Hepatocyte (in vitro differentiated cells): ENCODE results near the gene SDSL. TPM values are rescaled to one million over a fixed set of nuclear protein-coding genes. Genes with fewer than 3 reads are reported as not detected.

Experiments
- DNase-seq: peaks from one replicate; pipeline ENCODE4 v3.0.0-alpha.2; 2016; ENCODE audit warnings: low spot score
- H2AFZ ChIP-seq: fragments of 200-600 bp; sonication (generic); 2 replicates; pipeline ENCODE4 v1.6.0; 2016; ENCODE audit warnings: antibody characterized with exemption, mild to moderate bottlenecking
- H3K27ac ChIP-seq: fragments of 200-600 bp; sonication (generic); 2 replicates; pipeline ENCODE4 v1.5.1; 2016; ENCODE audit warnings: mild to moderate bottlenecking
- H3K27me3 ChIP-seq: fragments of 200-600 bp; sonication (generic); 2 replicates; pipeline ENCODE4 v1.6.1; 2016
- H3K36me3 ChIP-seq: fragments of 200-600 bp; sonication (generic); replicated peaks from 2 replicates; pipeline ENCODE4 v1.5.1; 2016; ENCODE audit warnings: low read depth; ENCODE audit not compliant: insufficient read depth
- H3K4me1 ChIP-seq: fragments of 200-600 bp; sonication (generic); 2 replicates; pipeline ENCODE4 v1.5.1; 2016; ENCODE audit warnings: mild to moderate bottlenecking, moderate library complexity; ENCODE audit not compliant: insufficient read depth
- H3K4me2 ChIP-seq: fragments of 200-600 bp; sonication (generic); 2 replicates; pipeline ENCODE4 v1.6.0; 2016
- H3K4me3 ChIP-seq: fragments of 200-600 bp; sonication (generic); 2 replicates; pipeline ENCODE4 v1.5.1; 2016; ENCODE audit warnings: mild to moderate bottlenecking
- H3K79me2 ChIP-seq: fragments of 200-600 bp; sonication (generic); 2 replicates; pipeline ENCODE4 v1.6.0; 2017; ENCODE audit warnings: mild to moderate bottlenecking
- H3K9me2 ChIP-seq: fragments of 200-600 bp; sonication (generic); replicated peaks from 2 replicates; pipeline ENCODE4 v1.6.0; 2017; ENCODE audit warnings: mild to moderate bottlenecking; ENCODE audit not compliant: insufficient read depth
- H3K9me3 ChIP-seq: fragments of 200-600 bp; sonication (generic); 2 replicates; pipeline ENCODE4 v1.5.1; 2016; ENCODE audit warnings: low read depth, mild to moderate bottlenecking
- H4K20me1 ChIP-seq: fragments of 200-600 bp; sonication (generic); 2 replicates; pipeline ENCODE4 v1.6.0; 2016; ENCODE audit warnings: mild to moderate bottlenecking; ENCODE audit not compliant: insufficient read depth, poor library complexity, severe bottlenecking
- CTCF ChIP-seq: fragments of 200-600 bp; sonication (generic); IDR thresholded peaks from 2 replicates; pipeline ENCODE4 v1.5.1; 2016; ENCODE audit warnings: antibody characterized with exemption, mild to moderate bottlenecking; ENCODE audit not compliant: poor library complexity
- EZH2 ChIP-seq: fragments of 200-600 bp; sonication (generic); IDR thresholded peaks from 2 replicates; pipeline ENCODE4 v1.6.1; 2016; ENCODE audit warnings: antibody characterized with exemption, mild to moderate bottlenecking, borderline replicate concordance
- EZH2phosphoT487 ChIP-seq: fragments of 200-600 bp; sonication (generic); IDR thresholded peaks from one replicate; pipeline ENCODE4 v1.6.1; 2018; ENCODE audit warnings: antibody characterized with exemption, mild to moderate bottlenecking, low read depth, moderate library complexity; ENCODE audit not compliant: unreplicated experiment, severe bottlenecking
- WGBS: methylation state at CpG from one replicate; pipeline ENCODE4 v1.1.6; 2016; ENCODE audit warnings: low lambda C conversion rate; ENCODE audit errors: missing lambda C conversion rate; 5-methylcytosine and 5-hydroxymethylcytosine counted together
- polyA plus RNA-seq: library from polyadenylated mRNA; unstranded; fragments of >200 nt; fragmentation: Nextera tagmentation; extraction: Ambion mirVana; gene quantifications from 2 replicates; pipeline ENCODE4 v1.2.1, GENCODE V29; 2016
- total RNA-seq: library from RNA; depleted of rRNA; stranded (reverse); fragments of >200 nt; gene quantifications from 2 replicates; pipeline ENCODE4 v1.2.3, GENCODE V29; 2014

SDSL gene
- total and polyA plus RNA-seq, 2 experiments from 2014 or later, result 10.3 to 26.7 TPM

- 82% methylated on average over 7 of the region's 7 CpGs for WGBS
- Histone ChIP-seq H3K4me3 (no peak overlapping the region), H3K36me3 (no peaks in the 10 kb centered on the region), H3K27me3 (no peaks in the 10 kb centered on the region), H3K4me1 (no peaks in the 10 kb centered on the region), H3K4me2 (no peak overlapping the region), H3K9me2 (no peaks in the 10 kb centered on the region), H3K27ac (no peak overlapping the region), H3K79me2 (no peaks in the 10 kb centered on the region), H4K20me1 (no peaks in the 10 kb centered on the region), H3K9me3 (no peaks in the 10 kb centered on the region), H2AFZ (no peak overlapping the region)
- TF ChIP-seq CTCF, result no peak
- TF ChIP-seq EZH2phosphoT487, result no peak
- no peak for TF ChIP-seq EZH2
- no peak for DNase-seq
Measured at GRCh38 chr12:113392520-113392919, 29.7 kb upstream of the SDSL start.

GRCh38 chr12:113392988-113393579 is 29.1 kb upstream of the SDSL start:
- no peaks in the 10 kb centered on the region for H3K4me1 ChIP-seq
- WGBS, result 62% methylated on average over 17 of the region's 17 CpGs
- H3K9me2 ChIP-seq, result no peaks in the 10 kb centered on the region
- H3K27me3 ChIP-seq, result no peaks in the 10 kb centered on the region
- no peaks in the 10 kb centered on the region for H4K20me1 ChIP-seq
- H3K79me2 ChIP-seq, result no peaks in the 10 kb centered on the region
- H3K4me3 ChIP-seq, result no peak overlapping the region
- DNase-seq, result no peak
- H3K27ac ChIP-seq, result no peak overlapping the region
- TF ChIP-seq EZH2 (no peak), CTCF (no peak), EZH2phosphoT487 (no peak)
- no peaks in the 10 kb centered on the region for H3K9me3 ChIP-seq
- no peaks in the 10 kb centered on the region for H3K36me3 ChIP-seq
- no peak overlapping the region for H3K4me2 ChIP-seq
- no peak overlapping the region for H2AFZ ChIP-seq

GRCh38 chr12:113393749-113394148 is 28.4 kb upstream of the SDSL start:
- no peaks in the 10 kb centered on the region for H3K36me3 ChIP-seq
- no peak for DNase-seq
- no peaks in the 10 kb centered on the region for H3K9me2 ChIP-seq
- 93% methylated on average over 5 of the region's 5 CpGs for WGBS
- H4K20me1 ChIP-seq, result no peaks in the 10 kb centered on the region
- no peaks in the 10 kb centered on the region for H3K4me1 ChIP-seq
- no peaks in the 10 kb centered on the region for H3K27me3 ChIP-seq
- TF ChIP-seq EZH2, result no peak
- TF ChIP-seq EZH2phosphoT487, result no peak
- TF ChIP-seq CTCF, result no peak
- H3K79me2 ChIP-seq, result no peaks in the 10 kb centered on the region
- H3K4me2 ChIP-seq, result no peak overlapping the region
- no peak overlapping the region for H2AFZ ChIP-seq
- H3K27ac ChIP-seq, result no peak overlapping the region
- H3K4me3 ChIP-seq, result no peak overlapping the region
- no peaks in the 10 kb centered on the region for H3K9me3 ChIP-seq
